Stimulated activated CD4-positive, alpha-beta T cell treated with anti-CD3 and anti-CD28 coated beads, Interleukin-2, amount 100 ng/mL, for 48 hours (primary cell): ENCODE measurements around the gene PPP4R2.
A peak's percentile ranks its signal among the peaks of the same experiment; 100 is the strongest.

Experiments
- DNase-seq, 2 donors: peaks; one replicate each; pipeline ENCODE4 v3.0.0-alpha.2; 2020

The PPP4R2 gene

DNA sequence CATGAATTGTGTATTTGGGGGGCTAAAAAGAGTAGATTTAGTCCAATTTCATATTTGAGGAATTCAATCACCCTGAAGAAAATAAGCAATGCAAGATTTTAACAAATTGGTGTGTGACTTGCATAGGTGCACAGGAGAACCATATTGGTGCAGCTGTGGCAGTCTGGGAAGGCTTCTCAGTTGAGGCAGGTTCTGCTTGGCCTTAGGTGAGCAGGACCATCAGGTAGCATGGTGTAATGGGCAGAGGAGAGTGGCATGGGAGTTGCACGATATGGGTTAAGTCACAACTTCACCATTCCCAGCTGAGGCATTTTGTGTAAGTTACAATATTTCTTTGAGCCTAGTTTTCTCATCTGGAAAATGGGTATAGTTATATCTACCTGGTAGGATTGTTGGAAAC lies 75.3 kb downstream of the PPP4R2 start:
- no peak for DNase-seq

DNA sequence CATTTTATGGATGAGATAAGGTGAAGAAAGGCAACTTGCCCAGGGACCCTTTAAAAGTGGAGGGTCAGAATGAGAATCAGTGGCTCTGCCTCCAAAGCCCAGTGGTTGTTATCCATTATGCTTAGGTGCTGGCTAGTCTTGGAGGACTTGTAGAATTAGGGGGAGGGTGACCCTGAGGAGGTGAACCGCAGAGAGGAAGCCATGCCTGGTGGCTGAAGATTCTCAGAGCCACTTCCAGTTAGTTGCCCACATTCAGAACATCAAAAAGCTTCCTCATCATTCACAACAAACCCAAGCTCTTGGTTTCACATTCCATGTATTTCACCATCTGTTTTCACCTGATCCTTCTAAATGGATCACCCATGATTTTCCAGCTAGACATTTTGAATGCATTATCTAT lies 76.0 kb downstream of the PPP4R2 start:
- DNase-seq = no peak

- DNase-seq = no peak
Observed at GRCh38 chr3:73073091-73073707, 76.6 kb downstream of the PPP4R2 start.

- no peak for DNase-seq
Observed at GRCh38 chr3:73074781-73075180, 78.2 kb downstream of the PPP4R2 start.

DNA sequence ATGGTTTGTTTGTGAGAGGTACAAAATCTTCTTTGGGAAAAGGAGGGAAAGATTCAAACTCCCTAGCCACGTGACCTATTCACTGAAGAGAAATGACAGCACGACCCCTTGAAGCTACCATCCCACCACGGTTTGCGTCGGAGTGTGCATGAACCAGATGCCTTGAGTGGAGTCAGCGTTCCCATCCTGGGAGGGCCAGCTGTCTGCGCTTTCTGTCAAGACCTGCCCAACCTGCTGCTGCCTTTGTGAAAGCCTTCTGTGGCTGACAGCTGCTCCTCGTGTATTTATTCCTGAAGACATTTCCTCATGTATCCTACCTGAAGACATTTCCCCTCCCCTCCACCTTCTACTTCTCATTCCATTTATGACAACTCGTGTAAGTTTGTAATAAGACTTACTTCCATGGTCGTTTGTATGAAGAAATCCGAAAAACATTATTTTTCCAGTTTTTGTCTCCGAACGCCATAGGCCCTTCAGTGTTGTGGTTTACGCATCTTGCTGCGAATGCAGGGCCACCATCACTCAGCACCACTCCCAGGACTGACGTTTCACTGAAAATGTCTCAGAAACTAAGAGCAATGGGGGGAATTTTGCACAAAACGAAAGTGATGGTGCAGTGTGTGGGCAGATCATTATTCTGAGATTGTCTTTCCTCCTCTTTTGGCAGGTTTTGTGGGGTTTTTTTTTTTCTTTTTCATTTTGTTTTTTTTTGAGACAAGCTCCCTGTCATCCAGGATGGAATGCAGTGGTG lies 83.8 kb downstream of the PPP4R2 start:
- no peak for DNase-seq

GRCh38 chr3:73081140-73081539 lies 84.5 kb downstream of the PPP4R2 start:
- DNase-seq = no peak

GRCh38 chr3:73084170-73084569 lies 87.6 kb downstream of the PPP4R2 start:
- DNase-seq = no peak

DNA sequence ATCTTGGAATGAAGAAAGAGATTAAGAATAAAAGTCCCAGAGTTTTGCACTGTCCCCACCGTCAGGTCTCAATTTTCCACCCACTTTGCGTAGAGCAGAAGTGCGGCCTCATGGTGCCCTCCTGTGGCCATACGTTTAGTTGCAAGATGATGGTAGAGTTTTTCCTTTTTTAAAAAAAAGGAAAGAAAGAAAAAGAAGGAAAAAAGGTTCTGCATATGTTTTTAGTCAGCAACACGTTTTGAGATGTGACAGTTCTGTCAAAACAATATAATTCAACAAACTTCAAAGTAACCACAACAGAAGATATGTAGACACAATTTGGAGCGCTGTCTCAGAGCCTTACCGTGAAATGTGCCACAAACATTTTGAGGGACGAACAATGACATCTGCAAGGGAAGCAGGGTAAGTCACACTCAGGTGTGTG lies 89.5 kb downstream of the PPP4R2 start:
- peak; percentile 47 to 52 for DNase-seq

GRCh38 chr3:73094129-73094528 lies 97.5 kb downstream of the PPP4R2 start:
- no peak for DNase-seq

GRCh38 chr3:73094951-73095350 lies 98.3 kb downstream of the PPP4R2 start:
- no peak for DNase-seq

- DNase-seq = no peak
Observed at GRCh38 chr3:73096169-73096568, 99.6 kb downstream of the PPP4R2 start.

DNA sequence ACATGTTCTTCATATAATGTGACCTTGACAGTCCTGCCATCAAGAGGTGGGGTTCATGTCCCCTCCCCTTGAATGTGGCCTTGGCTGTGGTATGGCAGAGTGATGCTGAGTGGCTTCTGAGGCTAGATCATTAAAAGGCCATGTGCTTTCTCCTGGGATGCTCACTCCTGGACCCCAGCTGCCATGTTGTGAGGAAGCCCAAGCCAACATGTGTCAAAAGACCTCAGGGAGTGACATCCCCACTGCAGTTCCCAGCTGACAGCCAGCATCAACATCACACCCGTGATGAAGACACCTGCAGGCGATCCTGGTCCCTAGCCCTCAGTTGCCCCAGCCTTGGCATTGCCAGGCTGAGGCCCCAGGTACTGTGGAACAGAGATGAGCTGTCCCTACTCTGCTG lies 101.4 kb downstream of the PPP4R2 start:
- DNase-seq = no peak

DNA sequence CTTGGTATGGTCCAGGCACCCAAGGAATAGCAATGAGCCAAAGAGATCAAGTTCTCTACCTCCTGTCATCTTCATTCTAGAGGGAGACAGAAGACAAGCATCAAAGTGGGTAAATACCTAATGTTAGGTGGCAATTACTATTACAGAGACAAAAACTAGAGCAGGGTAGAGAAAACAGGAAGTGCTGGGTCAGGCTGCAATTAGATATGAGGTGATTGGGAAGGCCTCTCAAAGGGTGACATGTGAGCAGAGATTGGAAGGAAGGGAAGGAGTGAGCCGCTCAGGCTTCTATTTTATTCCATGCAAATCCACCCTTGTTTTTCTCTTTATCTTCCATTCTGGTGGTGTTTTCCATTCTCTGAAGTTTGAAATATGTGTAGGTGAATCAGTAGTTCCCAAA lies 102.3 kb downstream of the PPP4R2 start:
- no peak for DNase-seq

DNA sequence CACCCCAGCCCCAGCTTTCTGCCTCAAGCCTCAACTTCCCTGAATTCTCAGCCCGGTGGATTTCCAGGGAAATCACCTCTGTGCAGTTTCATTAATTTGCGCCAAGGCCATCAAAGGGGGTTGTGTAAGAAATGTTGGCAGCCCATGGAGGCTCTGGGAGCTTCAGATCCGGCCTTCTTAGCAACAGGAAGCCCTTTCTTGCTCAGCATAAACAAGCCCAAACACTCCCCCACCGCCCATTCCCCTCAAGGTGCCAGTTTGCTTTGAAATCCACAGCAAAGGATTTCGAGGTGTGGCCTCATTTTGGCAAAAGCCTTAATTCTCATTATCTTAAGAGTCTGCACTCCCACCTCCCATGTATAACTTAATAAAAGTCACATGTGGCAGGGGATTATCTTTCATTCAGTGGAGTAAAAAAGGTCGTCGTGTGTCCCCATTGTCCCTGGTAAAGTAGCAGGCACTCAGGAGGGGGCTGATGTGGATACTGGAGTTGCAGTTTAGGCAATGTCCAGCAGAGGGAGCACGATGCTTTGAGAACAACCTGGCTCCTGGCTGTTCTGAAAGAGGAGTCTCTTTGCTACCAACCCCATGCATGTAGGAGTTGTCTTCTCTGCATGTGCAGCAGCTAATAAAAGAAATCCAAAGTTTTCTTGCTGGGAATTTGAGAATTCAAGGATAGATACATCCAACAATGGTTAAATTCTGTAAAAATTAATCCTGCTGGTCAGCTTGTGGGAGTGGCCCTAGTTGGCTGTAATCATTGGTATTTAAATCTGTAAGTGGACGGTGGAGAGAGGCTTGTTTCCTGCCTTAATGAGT lies 104.3 kb downstream of the PPP4R2 start:
- DNase-seq = peak; percentile 81 to 82

DNA sequence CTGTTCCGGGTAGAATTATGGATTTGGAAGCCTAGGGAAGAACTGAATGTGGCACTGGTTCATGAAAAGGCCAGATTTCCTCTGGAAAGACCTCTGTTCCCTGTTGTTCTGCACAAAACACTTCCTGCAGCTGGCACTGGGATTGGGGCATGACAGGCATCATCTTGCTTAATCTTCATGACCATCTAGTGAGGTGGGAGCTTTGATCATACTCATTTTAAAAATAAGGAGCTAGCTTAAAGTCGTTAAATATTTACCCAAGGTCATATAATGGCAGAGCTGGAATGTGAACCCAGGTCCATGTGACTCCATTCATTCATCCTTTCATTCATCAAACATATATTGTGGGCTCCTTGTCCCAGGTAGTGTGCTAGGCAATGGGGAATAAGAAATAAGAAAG lies 105.3 kb downstream of the PPP4R2 start:
- no peak for DNase-seq

GRCh38 chr3:73107215-73107614 lies 110.6 kb downstream of the PPP4R2 start:
- no peak for DNase-seq

DNA sequence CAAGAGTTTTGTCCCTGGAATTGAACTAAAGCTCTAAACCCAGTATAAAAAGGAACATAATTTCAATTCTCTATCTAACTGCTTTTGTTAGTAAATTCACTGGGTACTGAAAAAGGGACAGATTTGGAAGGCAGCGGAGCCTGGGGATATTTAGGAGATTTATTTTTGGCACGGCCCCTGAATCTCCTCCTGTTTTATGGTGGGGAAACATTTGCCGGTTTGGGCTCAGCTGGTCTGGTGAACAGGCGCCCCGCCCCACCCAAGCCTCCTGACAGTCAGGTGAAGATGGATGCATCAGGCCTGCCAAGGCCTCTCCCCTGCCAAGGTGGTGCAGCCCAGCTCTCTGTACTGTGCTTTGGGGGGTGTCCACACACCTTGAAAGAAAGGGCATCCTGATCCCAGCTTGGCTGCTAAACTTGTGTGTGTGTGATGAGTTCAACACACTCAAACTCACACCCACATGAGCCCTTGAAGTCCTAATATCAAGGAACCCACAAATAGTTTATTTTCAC lies 111.1 kb downstream of the PPP4R2 start:
- DNase-seq = no peak

- no peak for DNase-seq
Observed at GRCh38 chr3:73108750-73109149, 112.1 kb downstream of the PPP4R2 start.

GRCh38 chr3:73110530-73110929 lies 113.9 kb downstream of the PPP4R2 start:
- DNase-seq = no peak

- DNase-seq = no peak
Observed at GRCh38 chr3:73114711-73115110, 118.1 kb downstream of the PPP4R2 start.

DNA sequence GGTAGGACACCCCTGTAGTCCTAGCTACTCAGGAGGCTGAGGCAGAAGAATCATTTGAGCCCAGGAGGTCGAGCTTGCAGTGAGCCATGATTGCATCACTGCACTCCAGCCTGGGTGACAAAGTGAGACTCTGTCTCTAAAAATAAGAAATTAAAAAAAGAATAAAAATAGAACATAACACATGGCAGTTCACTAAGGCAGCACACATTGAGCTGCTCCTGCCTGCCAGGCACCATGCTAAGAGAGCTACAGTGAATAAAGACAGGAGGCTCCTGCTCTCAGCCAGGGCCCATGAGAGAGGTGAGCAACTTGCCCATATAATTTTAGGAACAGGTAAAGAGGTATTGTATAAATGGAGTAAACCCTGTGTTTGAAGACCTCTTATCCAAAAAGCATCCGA lies 119.2 kb downstream of the PPP4R2 start:
- DNase-seq = no peak
